Activated CD4-positive, CD25-positive, alpha-beta regulatory T cell (primary cell): ENCODE results near the gene CD2BP2.
"Not testable (repeated sequence)": the region's sequence is repeated elsewhere in the genome, so short reads cannot be mapped to it uniquely, and the experiment has no call there.

ENCODE experiments used
- DNase-seq, 4 experiments: peaks; one replicate each; lab custom pipeline; 2025; lab: John Stamatoyannopoulos, UW

CD2BP2 gene

GRCh38 chr16:30341971-30342370 lies 13.1 kb downstream of the CD2BP2 start:
- DNase-seq: not testable (repeated sequence)

GRCh38 chr16:30340621-30341020 lies 14.5 kb downstream of the CD2BP2 start:
- DNase-seq: no peak

- not testable (repeated sequence) for DNase-seq
Observed at GRCh38 chr16:30338715-30339114, 16.4 kb downstream of the CD2BP2 start.

GRCh38 chr16:30337964-30338357 lies 17.1 kb downstream of the CD2BP2 start:
- not testable (repeated sequence) for DNase-seq

- no peak for DNase-seq
Observed at GRCh38 chr16:30335598-30336474, 19.3 kb downstream of the CD2BP2 start.

GRCh38 chr16:30335028-30335597 lies 20.0 kb downstream of the CD2BP2 start:
- DNase-seq: peak; percentile 51 to 76 (median 73)

- DNase-seq: peak; percentile 56 to 69 (median 64)
Observed at GRCh38 chr16:30334473-30334989, 20.6 kb downstream of the CD2BP2 start.

GRCh38 chr16:30324220-30324619 lies 30.9 kb downstream of the CD2BP2 start:
- DNase-seq: not testable (repeated sequence)

GRCh38 chr16:30318647-30319046 lies 36.5 kb downstream of the CD2BP2 start:
- not testable (repeated sequence) for DNase-seq

GRCh38 chr16:30310937-30311336 lies 44.2 kb downstream of the CD2BP2 start:
- not testable (repeated sequence) for DNase-seq

- not testable (repeated sequence) for DNase-seq
Observed at GRCh38 chr16:30309255-30309654, 45.9 kb downstream of the CD2BP2 start.
